MCF 10A (cell line): ENCODE results near the gene ITGAV. TPM values are rescaled to one million over a fixed set of nuclear protein-coding genes. Genes with fewer than 3 reads are reported as not detected.

Source experiments
- BruUV-seq: library from RNA; stranded (reverse); fragments of 400-500 nt; replicated peaks from 2 replicates; lab custom pipeline; 2021; lab: Mats Ljungman, UMichigan
- CTCF ChIA-PET: fragments of 300-600 bp; sonication (Branson Sonifier 250); formaldehyde crosslinking; extraction: SDS; loops from one replicate; lab custom pipeline; 2021; ENCODE audit warnings: antibody characterized with exemption, inconsistent platforms; lab: Yijun Ruan, JAX
- POLR2A ChIA-PET: fragments of 300-600, 350-650 bp; sonication (Branson Sonifier 250); formaldehyde crosslinking; extraction: SDS; loops from one replicate; lab custom pipeline; 2020; ENCODE audit warnings: antibody characterized with exemption, inconsistent platforms; lab: Yijun Ruan, JAX
- DNase-seq: peaks from one replicate; pipeline ENCODE4 v3.0.0-alpha.2; 2018; ENCODE audit not compliant: unreplicated experiment
- H3K27ac Mint-ChIP-seq: one replicate; pipeline ENCODE4 v1.8.0; 2022; ENCODE audit warnings: mild to moderate bottlenecking, low read depth, mixed read lengths; ENCODE audit not compliant: unreplicated experiment
- H3K27me3 Mint-ChIP-seq: one replicate; pipeline ENCODE4 v1.8.0; 2022; ENCODE audit warnings: mixed read lengths; ENCODE audit not compliant: insufficient read depth, unreplicated experiment
- H3K36me3 Mint-ChIP-seq: one replicate; pipeline ENCODE4 v1.8.0; 2022; ENCODE audit warnings: mild to moderate bottlenecking, moderate library complexity, mixed read lengths; ENCODE audit not compliant: insufficient read depth, unreplicated experiment
- H3K4me1 Mint-ChIP-seq: one replicate; pipeline ENCODE4 v1.8.0; 2022; ENCODE audit warnings: mixed read lengths; ENCODE audit not compliant: insufficient read depth, unreplicated experiment
- H3K4me3 Mint-ChIP-seq: one replicate; pipeline ENCODE4 v1.8.0; 2022; ENCODE audit warnings: mild to moderate bottlenecking, moderate library complexity, mixed read lengths; ENCODE audit not compliant: unreplicated experiment
- H3K9me3 Mint-ChIP-seq: one replicate; pipeline ENCODE4 v1.8.0; 2022; ENCODE audit warnings: mixed read lengths; ENCODE audit not compliant: unreplicated experiment
- intact Hi-C: fragments of 100-400 bp; cut with micrococcal nuclease; formaldehyde crosslinking; loops from 2 replicates; pipeline ENCODE4 v1.14.1; 2022
- total RNA-seq: library from RNA; stranded (reverse); gene quantifications from 2 replicates; pipeline ENCODE4 v1.2.3, GENCODE V29; 2022
- TF ChIP-seq, protein P1 (sequence below): fragments of 200-600 bp; IDR thresholded peaks from one replicate; pipeline ENCODE4 v1.8.0; 2022; ENCODE audit warnings: antibody characterized with exemption, mild to moderate bottlenecking; ENCODE audit not compliant: unreplicated experiment

The ITGAV gene
- total RNA-seq, 1 experiment from 2014 or later: 56.1 TPM

DNA sequence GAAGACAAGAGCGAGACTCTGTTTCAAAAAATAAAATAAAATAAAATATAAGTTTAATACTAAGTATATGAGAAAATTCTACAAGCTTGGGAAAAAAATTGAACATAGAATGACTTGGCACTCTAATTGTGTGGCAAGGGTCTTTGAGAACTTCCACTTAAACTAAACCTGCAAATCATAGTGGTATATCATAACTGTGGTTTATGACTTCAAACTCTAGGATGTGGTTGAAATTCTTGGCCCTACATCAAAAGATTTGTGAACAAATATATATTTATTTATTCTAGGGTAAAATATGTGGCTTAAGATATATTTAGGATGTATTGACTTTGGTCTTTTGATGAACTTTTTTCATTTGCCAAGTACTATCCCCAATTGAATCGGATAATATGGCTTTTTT, 100.9 kb downstream of the ITGAV start:
- H3K27ac Mint-ChIP-seq: no peak overlapping the region
- no peak for DNase-seq
- H3K4me1 Mint-ChIP-seq: peaks cover 6% of the 10 kb centered on the region
- ChIA-PET CTCF (interaction anchor here (0.7 kb wide), 1 partner anchor 197 kb away, joined by 3 read pairs; no protein-coding TSS in a partner anchor), POLR2A (no interaction called here)
- H3K36me3 Mint-ChIP-seq: no peaks in the 10 kb centered on the region
- no TSS peak for BruUV-seq
- TF ChIP-seq, protein P1, sequence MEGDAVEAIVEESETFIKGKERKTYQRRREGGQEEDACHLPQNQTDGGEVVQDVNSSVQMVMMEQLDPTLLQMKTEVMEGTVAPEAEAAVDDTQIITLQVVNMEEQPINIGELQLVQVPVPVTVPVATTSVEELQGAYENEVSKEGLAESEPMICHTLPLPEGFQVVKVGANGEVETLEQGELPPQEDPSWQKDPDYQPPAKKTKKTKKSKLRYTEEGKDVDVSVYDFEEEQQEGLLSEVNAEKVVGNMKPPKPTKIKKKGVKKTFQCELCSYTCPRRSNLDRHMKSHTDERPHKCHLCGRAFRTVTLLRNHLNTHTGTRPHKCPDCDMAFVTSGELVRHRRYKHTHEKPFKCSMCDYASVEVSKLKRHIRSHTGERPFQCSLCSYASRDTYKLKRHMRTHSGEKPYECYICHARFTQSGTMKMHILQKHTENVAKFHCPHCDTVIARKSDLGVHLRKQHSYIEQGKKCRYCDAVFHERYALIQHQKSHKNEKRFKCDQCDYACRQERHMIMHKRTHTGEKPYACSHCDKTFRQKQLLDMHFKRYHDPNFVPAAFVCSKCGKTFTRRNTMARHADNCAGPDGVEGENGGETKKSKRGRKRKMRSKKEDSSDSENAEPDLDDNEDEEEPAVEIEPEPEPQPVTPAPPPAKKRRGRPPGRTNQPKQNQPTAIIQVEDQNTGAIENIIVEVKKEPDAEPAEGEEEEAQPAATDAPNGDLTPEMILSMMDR: no peak
- H3K27me3 Mint-ChIP-seq: no peaks in the 10 kb centered on the region
- intact Hi-C loops: no loop called here
- H3K4me3 Mint-ChIP-seq: no peak overlapping the region
- H3K9me3 Mint-ChIP-seq: peaks cover 16% of the 10 kb centered on the region

DNA sequence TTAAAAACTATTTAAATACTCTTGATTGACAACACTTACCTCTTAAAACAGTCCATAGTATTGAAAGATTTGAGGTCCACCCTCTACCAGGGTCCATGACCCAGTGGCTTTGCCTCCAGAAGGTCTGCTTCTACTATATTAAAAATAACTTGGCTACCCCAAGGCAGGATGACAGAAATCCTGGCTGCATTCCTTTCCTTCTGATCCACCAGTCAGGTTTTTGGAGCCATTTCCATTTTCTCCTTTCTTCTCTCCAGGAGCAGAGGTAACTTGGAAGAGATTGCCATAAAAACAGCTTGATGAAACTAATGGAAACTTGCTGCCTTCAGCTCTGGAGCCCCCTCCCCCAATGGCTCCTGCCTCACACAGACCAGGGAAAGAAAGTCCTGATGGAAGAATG, 101.4 kb downstream of the ITGAV start:
- H3K36me3 Mint-ChIP-seq: no peaks in the 10 kb centered on the region
- H3K27me3 Mint-ChIP-seq: no peaks in the 10 kb centered on the region

DNA sequence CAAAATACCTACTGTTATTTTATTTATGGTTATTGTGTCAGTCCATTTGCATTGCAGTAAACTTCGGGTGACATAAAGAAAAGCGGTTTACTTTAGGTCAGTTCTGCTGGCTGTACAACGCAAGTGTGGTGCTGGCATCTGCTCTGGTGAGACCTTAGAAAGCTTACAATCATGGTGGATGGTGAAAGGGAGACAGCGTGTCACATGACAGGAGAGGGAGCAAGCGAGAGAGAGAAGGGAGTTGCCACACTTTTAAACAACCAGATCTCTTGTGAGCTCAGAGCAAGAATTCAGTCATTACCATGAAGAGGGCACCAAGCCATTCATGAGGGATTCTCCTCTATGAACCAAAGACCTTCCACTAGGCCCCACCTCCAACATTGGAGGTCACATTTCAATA, 102.0 kb downstream of the ITGAV start:
- no TSS peak for BruUV-seq
- Mint-ChIP-seq H3K36me3 (no peaks in the 10 kb centered on the region), H3K27ac (no peak overlapping the region), H3K4me1 (peaks cover 6% of the 10 kb centered on the region), H3K27me3 (no peaks in the 10 kb centered on the region), H3K4me3 (no peak overlapping the region), H3K9me3 (peaks cover 16% of the 10 kb centered on the region)
- ChIA-PET POLR2A (no interaction called here), CTCF (interaction anchor here (0.6 kb wide), 2 partner anchors 11 to 41 kb away, joined by 3 to 4 read pairs; no protein-coding TSS in a partner anchor)
- DNase-seq: no peak
- TF ChIP-seq, protein P1: no peak
- intact Hi-C loops: no loop called here

More for the DNA sequence above, 101.4 kb downstream of the ITGAV start:
- Mint-ChIP-seq H3K27ac (no peak overlapping the region), H3K4me3 (no peak overlapping the region), H3K9me3 (peaks cover 16% of the 10 kb centered on the region), H3K4me1 (peaks cover 6% of the 10 kb centered on the region)
- POLR2A ChIA-PET: no interaction called here
- no peak for DNase-seq
- BruUV-seq: no TSS peak
- intact Hi-C loops: no loop called here
- TF ChIP-seq, protein P1: no peak
- CTCF ChIA-PET: interaction anchor here (0.7 kb wide), 1 partner anchor 196 kb away, joined by 3 read pairs; no protein-coding TSS in a partner anchor

DNA sequence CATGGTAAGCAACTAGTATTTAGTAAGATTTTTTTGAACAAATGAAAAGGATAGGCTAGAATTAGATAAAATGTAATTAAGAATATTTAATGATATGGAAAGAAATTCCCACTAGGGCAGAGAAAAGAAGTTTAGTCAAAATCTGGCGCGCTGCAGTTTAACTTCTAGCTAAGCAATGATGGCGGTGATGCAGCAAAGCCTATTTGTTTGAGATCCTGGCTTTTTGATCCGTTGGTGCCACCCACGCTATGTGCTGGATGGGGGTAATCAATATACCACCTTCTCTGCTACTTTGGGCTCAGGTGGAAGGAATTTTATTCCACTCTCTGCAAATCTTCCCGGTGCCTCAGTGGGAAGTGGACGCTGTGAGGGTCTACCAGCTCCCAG, 103.6 kb downstream of the ITGAV start:
- Mint-ChIP-seq H3K36me3 (no peaks in the 10 kb centered on the region), H3K4me3 (peak overlapping the region; percentile 81), H3K9me3 (peaks cover 2% of the 10 kb centered on the region), H3K27me3 (no peaks in the 10 kb centered on the region), H3K4me1 (peaks cover 6% of the 10 kb centered on the region), H3K27ac (no peak overlapping the region)
- DNase-seq: no peak
- ChIA-PET POLR2A (interaction anchor here (0.6 to 0.9 kb wide), 3 partner anchors 9 to 30 kb away, joined by 3 to 4 read pairs (median 4); no protein-coding TSS in a partner anchor), CTCF (interaction anchor here (0.9 kb wide), 1 partner anchor 13 kb away, joined by 3 read pairs; no protein-coding TSS in a partner anchor)
- TF ChIP-seq, protein P1: no peak
- intact Hi-C loops: no loop called here
- BruUV-seq: no TSS peak
